T47D (cell line): ENCODE results near the gene PTH2.
A peak's percentile ranks its signal among the peaks of the same experiment; 100 is the strongest.
"Not testable (repeated sequence)": the region's sequence is repeated elsewhere in the genome, so short reads cannot be mapped to it uniquely, and the experiment has no call there.

Experiments
- DNase-seq, 2 experiments: peaks; one replicate each; pipeline versions ENCODE4 v3.0.0 to v3.0.0-alpha.2; 2011 to 2012; ENCODE audit warnings: low read depth in 1 of 2, low spot score in 1 of 2
- JUND ChIP-seq: IDR thresholded peaks from 2 replicates; pipeline ENCODE4 v1.6.1; 2012; ENCODE audit warnings: low read depth
- in situ Hi-C: cut with HindIII; loops from 2 replicates; pipeline ENCODE4 v1.10.0; 2016; ENCODE audit warnings: low sequenced_read_pairs, low pct_unique_long_range_greater_than_20kb

Gene PTH2

DNA sequence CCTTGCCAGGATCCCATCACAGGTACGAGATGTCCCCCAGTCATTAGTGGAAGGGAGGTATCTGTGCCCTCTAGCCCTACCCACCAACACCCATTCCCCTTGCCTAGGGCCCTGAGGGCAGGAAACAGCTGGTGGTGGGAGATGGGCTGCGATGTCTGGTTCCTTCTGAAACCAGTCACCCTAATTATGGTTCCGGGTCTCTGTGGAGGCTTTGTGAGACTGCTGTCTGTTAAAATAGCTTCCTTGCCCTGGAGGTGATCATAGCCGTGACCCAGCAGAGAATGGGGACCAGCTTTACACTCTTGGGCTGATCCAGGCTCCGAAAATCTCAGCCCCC lies 35.3 kb upstream of the PTH2 start:
- in situ Hi-C loops, result no loop called here
- TF ChIP-seq JUND, result no peak
- no peak for DNase-seq

DNA sequence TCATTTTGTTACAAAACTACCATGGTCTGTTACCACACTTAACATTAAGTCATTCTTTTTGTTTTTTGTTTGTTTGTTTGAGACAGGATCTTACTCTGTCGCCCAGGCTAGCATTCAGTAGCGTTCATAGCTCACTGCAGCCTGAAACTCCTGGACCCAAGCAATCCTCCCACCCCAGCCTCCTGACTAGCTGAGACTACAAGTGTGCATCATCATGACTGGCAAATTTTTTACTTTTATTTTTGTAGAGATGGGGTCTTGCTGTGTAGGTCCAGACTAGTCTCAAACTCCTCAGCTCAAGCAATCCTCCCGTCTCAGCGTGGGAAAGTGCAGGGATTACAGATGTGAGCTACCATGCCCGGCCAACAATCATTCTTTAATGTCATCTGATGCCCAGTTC lies 33.1 kb upstream of the PTH2 start:
- in situ Hi-C loops, result no loop called here
- no peak for TF ChIP-seq JUND
- no peak for DNase-seq

DNA sequence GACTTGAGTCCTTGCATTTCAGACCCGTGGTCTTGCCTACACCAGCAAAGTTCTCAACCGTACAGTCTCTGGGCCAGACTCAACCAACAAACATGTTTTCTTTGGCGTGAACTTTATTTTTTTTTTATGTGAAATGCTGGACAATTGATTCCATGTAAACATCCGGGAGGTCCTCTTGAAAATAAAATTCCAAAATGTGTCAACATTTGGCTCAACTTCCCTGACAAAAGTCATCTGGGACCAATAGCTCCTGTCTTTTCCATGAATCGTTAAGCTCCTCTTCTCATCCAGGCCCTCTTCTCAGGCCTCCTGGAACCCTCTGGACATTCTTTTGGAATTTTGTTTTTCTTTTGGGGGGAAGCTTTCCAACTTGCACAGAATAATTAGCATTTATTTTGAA lies 32.5 kb upstream of the PTH2 start:
- no peak for TF ChIP-seq JUND
- in situ Hi-C loops, result no loop called here
- DNase-seq, result no peak

GRCh38 chr19:49453757-49454240 lies 30.6 kb upstream of the PTH2 start:
- TF ChIP-seq JUND, result no peak
- in situ Hi-C loops, result no loop called here
- DNase-seq, result no peak

DNA sequence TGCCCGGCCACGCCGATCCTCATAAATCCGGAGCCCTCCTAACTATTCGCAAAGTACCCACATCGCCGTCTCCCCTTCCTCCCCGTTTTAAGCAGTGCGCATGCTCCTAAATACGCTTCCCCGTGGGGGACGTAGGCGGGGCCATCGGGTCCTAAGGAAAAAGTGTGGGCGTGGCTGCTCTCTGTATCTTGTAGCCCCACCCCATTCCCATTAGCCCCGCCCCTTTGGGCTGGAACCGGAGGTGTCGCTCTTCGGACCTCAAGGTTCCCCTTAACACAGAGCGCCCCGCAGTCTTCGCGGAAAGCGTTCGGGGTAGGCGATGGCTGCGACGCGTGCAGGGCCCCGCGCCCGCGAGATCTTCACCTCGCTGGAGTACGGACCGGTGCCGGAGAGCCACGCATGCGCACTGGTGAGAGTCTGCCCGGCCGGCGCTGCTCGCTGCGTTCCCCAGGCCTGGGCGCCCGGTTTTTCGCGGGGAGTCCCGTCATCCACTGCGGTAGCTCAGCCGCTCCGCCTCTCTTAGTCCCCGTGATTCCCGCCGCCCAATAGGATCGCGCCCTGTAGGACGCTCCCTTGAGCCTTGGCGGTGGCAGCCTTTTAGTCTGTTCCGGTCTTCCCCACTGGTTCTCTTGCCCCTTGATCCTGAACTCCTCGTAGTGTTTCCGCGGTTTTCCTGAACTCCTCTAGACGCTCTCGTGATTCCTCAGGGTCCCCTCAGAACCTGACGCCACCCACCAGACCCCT lies 29.9 kb upstream of the PTH2 start, which contains the start of gene ALDH16A1:
Gene ALDH16A1, plus strand, starts transcription at position 213 of the 744 bp plus-strand sequence. Its CDS starts 107 bp downstream, at position 320.
- DNase-seq, result peak; percentile 87 to 96
- TF ChIP-seq JUND, result no peak
- in situ Hi-C loops, result no loop called here

- DNase-seq, result peak; percentile 71 to 99
- in situ Hi-C loops, result no loop called here
- TF ChIP-seq JUND, result no peak
These were observed 28.4 kb upstream of the PTH2 start, which contains the start of gene PIH1D1 for GRCh38 chr19:49451430-49452181. Gene PIH1D1, minus strand, starts transcription at chr19:49451814. Its CDS starts 240 bp downstream, at chr19:49451574.

DNA sequence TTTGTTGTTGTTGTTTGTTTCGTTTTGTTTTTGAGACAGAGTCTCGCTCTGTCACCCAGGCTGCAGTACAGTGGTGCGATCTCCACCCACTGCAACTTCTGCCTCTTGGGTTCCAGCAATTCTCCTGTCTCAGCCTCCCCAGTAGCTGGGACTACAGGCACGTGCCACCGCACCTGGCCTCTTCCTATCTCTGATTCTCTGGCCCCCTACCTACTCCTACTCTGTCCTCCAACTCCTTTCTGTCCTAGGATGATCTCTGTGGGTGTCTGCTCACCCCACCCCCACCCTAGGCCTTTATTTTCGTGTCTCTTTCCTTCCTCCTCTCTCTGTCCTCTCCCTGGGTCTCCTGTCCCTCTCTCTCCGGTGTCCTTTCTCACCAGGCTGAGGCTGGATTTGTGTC lies 27.2 kb upstream of the PTH2 start:
- in situ Hi-C loops, result no loop called here
- TF ChIP-seq JUND, result no peak
- DNase-seq, result no peak

DNA sequence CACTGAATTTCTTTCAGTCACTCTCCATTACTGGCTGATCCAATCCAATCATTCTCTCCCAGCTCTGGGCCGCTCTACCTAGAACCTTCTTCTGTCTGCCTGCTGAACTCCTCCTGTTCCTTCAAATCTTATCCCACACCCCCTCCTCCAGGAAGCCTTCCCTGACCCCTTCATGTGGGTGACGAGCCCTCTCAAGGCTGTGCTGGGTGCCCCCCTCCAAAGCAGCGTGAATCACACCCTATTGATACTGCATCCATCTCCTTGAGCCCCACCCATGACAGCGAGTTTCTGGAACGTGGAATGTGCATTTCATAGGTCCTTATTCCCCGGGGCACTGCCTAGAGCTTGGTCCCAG lies 25.2 kb upstream of the PTH2 start:
- in situ Hi-C loops, result no loop called here
- TF ChIP-seq JUND, result no peak
- no peak for DNase-seq

DNA sequence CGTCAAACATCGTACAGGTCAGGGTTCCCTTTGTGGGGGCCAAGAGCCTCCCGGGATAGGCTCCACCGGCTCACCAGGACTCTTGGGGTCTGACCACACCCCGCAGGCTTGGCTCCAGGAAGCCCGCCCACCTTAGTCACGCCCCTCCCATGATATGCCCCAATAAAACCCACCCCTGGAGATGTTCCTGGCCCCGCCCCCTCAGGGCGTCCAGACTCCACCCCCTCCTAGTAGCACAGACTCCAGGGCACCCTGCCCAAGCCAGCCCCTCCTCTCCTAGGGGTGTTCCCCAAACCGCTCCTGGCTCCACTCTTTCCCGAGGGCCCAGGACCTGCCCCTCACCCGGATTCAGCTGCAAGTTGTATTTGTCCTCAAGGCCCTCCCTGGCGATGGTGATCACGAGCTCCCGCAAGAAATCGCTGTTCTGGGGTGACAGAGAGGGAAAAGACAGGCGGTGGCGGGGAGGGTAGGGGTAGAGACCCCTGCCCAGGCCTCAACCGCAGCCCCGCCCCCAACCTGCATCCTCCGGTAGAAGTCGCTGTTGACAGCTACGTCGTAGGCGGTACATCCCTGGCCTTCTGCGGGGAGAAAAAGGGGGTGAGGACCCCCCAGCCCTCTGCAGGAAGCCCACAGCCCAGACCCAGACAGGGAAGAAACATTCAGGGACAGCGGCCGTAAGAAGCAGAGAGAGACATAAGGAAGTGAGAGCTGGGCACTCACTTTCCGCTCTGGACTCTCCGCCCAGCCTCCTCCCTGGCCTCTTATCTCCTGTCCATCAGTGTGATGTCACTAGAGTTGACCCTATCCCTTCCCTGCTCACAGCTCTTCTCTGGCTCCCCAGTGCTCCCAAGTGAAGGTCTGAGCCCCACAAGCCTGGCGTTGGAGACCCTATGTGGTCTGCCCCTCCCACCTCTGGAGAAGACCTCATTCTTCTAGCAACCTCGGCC lies 24.5 kb upstream of the PTH2 start:
- no peak for DNase-seq
- in situ Hi-C loops, result no loop called here
- TF ChIP-seq JUND, result no peak

GRCh38 chr19:49445997-49446396 lies 22.8 kb upstream of the PTH2 start:
- TF ChIP-seq JUND, result no peak
- in situ Hi-C loops, result no loop called here
- DNase-seq, result no peak

- in situ Hi-C loops, DNase-seq: not testable (repeated sequence)
These were observed 21.0 kb upstream of the PTH2 start for GRCh38 chr19:49444100-49444700.
